Activated CD4-positive, alpha-beta T cell treated with anti-CD3 and anti-CD28 coated beads, Interleukin-2, amount 50 U/mL, for 48 hours (primary cell): ENCODE data around the gene OSBP2.

ENCODE experiments used
- DNase-seq, 2 experiments: peaks; one replicate each; pipeline ENCODE4 v3.0.0-alpha.2; 2020

The OSBP2 gene

GRCh38 chr22:30872285-30873041 lies 177.8 kb downstream of the OSBP2 start:
- no peak for DNase-seq

- no peak for DNase-seq
Measured at GRCh38 chr22:30873086-30873650, 178.5 kb downstream of the OSBP2 start.

DNA sequence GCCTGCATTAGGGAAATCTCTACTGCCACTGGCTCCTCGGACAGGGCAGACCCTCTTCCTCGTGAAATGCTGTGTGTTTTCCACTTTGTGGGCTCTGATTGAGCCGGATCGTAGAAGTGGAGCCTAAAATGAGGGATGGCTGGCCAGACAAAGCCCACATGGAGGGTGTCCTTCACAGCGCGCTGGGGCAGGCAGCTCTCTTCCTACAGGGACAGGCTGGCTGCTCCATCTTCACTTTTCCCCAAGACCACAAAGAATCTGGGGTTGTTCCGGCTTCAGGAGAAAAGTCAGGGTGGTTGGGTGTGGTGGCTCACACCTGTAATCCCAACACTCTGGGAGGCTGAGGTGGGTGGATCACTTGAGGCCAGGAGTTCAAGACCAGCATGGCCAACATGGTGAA lies 179.0 kb downstream of the OSBP2 start:
- no peak for DNase-seq

DNA sequence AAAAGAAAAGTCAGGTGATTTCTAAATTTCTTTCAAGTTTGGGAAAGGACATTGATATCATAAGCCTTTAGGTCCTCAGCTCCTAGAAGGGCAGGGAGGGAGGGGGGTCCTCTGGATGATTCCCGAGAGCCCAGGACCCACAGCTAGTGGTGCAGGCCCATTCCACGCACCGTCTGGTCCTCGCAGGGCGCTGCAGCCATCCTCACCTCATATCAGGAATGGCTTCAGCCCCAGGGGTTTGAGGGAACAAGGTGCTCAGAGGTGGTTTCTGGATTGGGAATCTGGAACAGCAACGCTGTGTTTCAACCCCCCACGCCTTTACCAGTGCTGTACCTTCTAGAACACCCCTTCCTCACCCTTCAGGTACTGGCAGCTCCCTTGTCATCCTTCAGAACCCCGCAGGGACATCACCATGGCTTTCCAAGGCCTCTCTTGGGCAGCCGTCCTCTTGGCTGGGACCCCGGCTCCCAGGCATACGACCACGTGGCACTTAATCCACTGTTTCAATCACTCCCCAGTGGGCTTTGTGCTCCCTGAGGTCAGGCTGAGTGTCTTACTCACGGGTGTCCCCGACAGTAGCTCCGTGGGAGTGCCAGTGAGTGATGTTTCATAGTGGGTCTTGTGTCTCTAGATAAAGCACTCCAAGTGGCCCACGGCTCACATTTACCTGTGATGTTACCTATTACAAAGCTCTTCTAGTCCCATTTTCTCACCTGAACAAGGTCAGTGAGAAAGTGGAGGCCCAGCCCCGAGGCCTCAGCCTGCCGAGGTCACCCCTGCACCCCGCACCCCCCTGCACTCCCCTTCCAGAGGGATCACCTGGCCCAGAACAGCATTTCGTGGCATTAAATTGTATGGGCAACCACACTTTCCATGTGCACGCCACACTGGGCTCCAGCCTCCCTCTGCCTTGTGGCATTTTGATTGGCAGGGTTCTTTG lies 180.0 kb downstream of the OSBP2 start:
- no peak for DNase-seq

- no peak for DNase-seq
Measured at GRCh38 chr22:30875481-30876215, 181.0 kb downstream of the OSBP2 start.

GRCh38 chr22:30876221-30876751 lies 181.6 kb downstream of the OSBP2 start:
- no peak for DNase-seq

DNA sequence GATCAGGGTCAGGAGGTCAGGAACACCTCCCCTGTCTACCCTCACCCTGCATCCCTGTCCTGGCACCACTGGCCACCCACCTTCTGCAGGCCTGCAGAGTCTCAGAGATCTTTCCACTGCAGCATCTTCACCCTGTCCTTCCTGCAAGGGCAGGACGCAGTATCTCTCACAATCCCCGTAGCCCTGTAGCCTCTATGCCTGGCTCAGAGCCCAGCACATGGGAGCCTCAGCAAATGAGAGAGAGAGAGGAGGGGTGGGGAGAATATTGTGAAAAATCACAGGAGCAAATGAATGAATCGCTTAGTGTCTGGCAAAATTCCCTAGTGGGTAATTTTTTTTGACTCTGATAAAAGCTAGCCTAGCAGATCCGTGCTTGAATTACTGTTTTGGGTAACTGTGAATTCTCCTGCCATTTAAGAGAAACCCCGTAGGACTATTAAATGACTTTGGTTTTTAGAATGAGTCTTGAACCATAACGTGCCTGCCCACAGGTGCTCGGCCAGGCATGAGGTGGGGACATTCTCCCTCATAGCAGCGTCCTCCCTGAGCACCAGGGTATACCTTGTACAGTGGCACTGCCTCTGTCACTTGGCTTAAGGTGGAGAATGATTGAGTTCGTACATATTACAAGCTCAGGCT lies 182.4 kb downstream of the OSBP2 start:
- no peak for DNase-seq

DNA sequence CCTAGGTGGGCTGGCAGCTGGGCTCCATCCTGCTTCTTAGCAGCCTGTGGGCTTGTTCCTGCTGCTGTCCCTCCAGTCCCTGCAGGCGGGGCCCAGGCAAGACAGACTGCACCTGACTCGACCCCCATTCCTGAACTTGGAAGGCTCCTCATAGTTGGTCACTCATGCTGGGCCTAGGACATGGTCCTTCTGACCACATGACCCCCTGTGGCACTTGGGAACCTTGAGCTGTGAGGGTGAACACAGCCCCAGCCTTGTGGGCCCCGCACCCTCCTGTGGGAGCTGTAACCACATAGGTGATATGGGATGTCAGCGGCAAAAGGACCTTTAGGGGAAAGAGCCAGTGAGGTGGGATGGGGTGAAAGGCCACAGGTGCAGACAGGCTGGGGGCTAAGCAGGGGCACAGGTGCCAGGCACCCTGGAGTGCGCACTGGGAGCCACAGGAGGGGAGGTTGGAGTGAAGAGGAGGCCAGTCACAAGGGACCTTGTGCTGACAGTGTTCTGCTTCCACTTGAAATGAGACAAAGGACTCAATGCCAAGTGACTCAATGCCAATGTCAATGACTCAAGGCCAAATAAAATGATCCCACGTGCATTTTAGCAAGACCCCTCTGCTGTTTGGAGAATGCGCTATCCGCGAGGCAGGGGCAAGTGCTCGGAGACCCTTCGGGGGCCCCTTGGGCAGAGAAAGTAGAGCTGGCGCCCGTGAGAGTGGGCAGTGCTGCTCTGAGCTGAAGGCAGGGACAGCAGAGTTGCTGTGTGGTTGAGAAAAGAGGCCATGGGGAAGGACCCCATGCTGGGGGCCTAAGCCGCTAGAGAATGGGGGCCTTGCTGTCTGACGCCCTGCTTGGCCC lies 183.2 kb downstream of the OSBP2 start:
- no peak for DNase-seq

- DNase-seq = no peak
Measured at GRCh38 chr22:30878516-30879414, 184.1 kb downstream of the OSBP2 start.

GRCh38 chr22:30879415-30879797 lies 184.7 kb downstream of the OSBP2 start:
- no peak for DNase-seq

- DNase-seq = no peak
Measured at GRCh38 chr22:30880181-30880601, 185.5 kb downstream of the OSBP2 start.

DNA sequence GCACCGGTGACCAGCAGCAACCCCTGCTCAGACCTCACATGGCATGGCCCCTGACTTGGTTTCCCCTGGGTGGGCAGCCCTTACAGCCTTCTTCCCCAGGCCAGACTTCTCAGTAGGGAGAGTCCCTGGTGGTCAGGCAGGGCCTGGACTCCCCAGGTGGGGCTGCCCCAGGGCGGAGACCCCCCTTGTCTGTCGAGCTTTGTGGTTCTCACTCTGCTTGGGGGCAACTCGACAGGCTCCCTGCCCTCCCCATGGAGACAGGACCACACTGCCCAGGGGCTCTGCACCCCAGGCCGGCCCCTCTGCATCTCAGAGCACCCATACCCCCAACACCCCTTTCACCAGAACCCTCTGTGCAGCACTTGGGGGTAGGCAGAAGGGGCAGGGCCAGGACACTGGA lies 186.2 kb downstream of the OSBP2 start:
- no peak for DNase-seq

- no peak for DNase-seq
Measured at GRCh38 chr22:30881361-30882183, 186.9 kb downstream of the OSBP2 start.

DNA sequence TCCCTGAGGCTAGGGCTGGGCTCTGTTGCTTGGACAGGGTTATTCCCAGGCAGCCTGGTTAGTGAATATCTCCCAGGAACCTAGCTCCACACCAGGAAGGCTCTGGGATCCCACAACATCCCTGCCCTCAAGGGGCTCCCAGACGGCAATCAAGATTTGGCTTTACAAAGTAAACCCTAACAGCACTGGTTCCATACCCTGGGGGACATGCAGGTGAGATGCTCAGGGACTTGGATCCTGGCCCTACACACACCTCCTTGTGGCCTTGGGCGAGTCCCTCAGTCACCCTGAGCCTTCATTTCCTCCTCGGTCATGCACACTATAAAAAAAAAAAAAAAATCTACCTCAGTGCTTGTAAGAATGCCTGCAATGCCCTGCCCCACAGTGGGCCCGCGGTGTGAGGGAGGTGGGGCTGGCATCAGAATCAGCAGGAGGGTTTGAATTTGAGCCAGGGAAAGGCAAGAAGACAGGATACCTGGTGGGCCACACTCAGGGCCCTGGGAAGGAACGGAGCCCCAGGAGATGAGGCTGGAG lies 187.6 kb downstream of the OSBP2 start:
- DNase-seq = no peak

DNA sequence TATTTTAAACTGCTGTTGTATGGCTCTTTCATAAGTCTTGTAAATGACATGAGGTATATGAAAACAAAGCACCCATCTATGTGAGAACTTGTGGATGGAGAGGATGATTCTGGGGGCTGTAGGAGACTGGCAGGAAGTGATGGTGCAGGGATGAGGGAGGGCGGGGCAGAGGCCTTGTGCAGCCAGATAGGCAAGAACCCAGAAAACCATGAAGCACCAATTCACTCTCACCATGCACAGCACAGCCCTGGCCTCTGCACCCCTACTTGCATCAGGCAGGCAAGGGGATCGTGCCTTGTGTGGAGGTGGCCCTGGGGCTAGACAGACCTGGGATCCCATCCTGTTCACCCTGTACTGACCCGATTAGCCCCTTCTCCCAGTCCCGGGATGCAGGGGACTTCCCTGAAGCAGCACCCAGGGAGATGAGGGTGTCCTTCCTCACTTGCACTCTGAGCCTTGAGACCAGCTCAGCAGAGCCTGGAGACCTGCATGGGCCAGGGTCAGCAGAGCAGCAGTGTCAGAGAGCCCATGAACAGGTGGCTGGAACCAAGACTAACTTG lies 188.4 kb downstream of the OSBP2 start:
- DNase-seq = no peak

GRCh38 chr22:30883586-30884145 lies 189.0 kb downstream of the OSBP2 start:
- DNase-seq = no peak

DNA sequence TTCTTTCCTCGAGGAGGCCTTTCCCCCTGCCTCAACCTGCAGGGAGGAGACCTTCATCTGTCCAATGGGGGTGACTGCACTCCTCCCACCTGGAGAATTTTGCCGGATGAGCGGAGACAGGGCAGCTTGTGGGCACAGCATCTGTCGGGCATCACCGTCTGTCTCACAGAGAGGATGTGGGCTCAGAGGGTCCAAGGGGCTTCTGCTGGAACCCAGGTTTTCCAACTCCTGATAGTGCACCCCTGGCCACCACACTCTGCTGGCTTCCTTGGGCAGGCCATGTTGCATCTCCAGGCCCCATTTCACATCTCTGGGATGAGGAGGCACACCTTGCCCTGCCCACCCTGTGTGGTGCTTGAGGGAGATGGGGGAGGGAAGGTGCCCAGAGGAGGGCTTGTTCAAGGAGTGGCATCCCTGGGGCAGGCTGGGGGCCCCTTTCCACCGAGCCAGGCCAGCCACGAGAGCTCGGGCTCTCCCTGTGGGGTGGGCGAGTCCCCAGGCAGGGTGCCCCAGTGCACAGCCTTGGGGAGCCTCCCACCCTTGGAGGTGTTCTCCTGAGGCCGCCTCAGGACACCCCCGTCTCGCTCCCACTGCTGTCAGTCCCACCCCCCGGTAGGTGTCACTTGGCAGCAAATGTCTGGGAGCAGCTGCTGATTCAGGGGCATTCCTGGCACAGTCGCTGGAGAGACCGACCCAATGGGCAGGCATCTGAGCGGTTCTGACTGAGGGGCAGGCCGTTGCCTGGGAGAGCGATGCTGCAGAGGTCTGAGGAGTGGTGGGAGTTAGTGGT lies 189.7 kb downstream of the OSBP2 start:
- DNase-seq = no peak
